Measurements from ENCODE around the gene COL28A1. TPM values are rescaled to one million over a fixed set of nuclear protein-coding genes. Genes with fewer than 3 reads are reported as not detected.

Gene COL28A1
- total RNA-seq, 3 donors from 2014 or later (not counting 1 experiment from before 2014, with no cell fraction given), result 0.28 to 0.84 (median 0.45) TPM

DNA sequence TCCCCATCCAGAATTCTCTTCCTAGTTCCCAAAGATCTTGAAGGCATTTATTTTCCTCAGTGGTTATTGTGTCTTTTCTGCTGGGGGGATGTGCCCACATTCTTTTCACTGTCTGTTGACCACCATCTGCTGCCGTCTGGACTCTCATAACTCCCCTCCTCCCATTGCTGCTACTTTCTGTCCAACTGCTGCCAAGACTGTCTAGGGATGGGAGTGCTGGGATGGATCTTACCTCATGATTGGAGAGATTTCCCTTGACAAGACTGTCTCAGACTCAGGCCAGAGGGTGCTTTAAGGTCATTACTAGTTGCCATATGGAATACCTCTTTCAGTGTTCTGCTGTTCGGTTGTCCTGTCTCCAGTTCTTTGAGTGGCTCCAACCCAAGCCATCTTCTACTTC lies 211.8 kb downstream of the COL28A1 start:
- Mint-ChIP-seq H3K27me3 (ENCODE audit: low read depth in 2 of 2) (peaks cover 11 to 14% of the 10 kb centered on the region in 2 donors), H3K9me3 (no peaks in the 10 kb centered on the region), H3K27ac (no peak overlapping the region), H3K4me3 (no peak overlapping the region), H3K4me1 (no peaks in the 10 kb centered on the region), H3K36me3 (no peaks in the 10 kb centered on the region)
- no peak overlapping the region for H3K27ac ChIP-seq (ENCODE audit: low read length)
- no peak for DNase-seq
- TF ChIP-seq, protein P1, sequence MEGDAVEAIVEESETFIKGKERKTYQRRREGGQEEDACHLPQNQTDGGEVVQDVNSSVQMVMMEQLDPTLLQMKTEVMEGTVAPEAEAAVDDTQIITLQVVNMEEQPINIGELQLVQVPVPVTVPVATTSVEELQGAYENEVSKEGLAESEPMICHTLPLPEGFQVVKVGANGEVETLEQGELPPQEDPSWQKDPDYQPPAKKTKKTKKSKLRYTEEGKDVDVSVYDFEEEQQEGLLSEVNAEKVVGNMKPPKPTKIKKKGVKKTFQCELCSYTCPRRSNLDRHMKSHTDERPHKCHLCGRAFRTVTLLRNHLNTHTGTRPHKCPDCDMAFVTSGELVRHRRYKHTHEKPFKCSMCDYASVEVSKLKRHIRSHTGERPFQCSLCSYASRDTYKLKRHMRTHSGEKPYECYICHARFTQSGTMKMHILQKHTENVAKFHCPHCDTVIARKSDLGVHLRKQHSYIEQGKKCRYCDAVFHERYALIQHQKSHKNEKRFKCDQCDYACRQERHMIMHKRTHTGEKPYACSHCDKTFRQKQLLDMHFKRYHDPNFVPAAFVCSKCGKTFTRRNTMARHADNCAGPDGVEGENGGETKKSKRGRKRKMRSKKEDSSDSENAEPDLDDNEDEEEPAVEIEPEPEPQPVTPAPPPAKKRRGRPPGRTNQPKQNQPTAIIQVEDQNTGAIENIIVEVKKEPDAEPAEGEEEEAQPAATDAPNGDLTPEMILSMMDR (IDR thresholded peaks at IDR 0.05), result no peak
- no peaks in the 10 kb centered on the region for H3K27me3 ChIP-seq (ENCODE audit: control insufficient read depth, insufficient read depth, low read length)
- no peaks in the 10 kb centered on the region for H3K9me3 ChIP-seq (ENCODE audit: control insufficient read depth, insufficient read depth, low read length)
- WGBS (ENCODE audit: insufficient coverage), result 96% methylated on average over 1 of the region's 2 CpGs
- H3K36me3 ChIP-seq (ENCODE audit: control insufficient read depth, insufficient read depth, low read length), result no peaks in the 10 kb centered on the region
- intact Hi-C loops (cut with micrococcal nuclease), result no loop called here
- no peaks in the 10 kb centered on the region for H3K4me1 ChIP-seq (ENCODE audit: control insufficient read depth, insufficient read depth, low read length)
- ATAC-seq, result no peak
- no peak overlapping the region for H3K4me3 ChIP-seq (ENCODE audit: low read length)

DNA sequence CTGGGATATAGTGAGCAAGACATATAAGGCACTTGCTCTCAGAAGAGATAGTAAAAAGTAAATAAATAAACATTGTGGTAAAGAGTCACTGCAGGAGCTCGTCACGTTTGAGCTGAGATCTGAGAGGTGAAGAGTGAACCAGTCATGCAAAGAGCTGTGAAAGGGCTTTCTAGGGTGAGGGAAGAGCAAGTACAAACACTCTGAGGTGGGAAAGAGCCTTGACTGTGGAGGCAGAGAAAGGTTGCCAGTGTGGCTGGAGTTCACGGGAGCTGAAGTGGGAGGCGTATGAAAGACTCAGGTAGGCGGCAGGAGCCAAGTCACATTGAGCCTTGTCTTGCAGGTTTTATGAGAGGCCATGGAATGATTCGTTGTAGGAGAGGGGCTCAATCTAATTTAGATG lies 212.3 kb downstream of the COL28A1 start:
- DNase-seq (no peak), ATAC-seq (no peak)
- TF ChIP-seq, protein P1 (IDR thresholded peaks at IDR 0.05), result no peak
- Mint-ChIP-seq H3K27ac (no peak overlapping the region), H3K27me3 (ENCODE audit: low read depth in 2 of 2) (peaks cover 9 to 14% of the 10 kb centered on the region in 2 donors), H3K4me3 (no peak overlapping the region), H3K4me1 (no peaks in the 10 kb centered on the region), H3K9me3 (no peaks in the 10 kb centered on the region), H3K36me3 (no peaks in the 10 kb centered on the region)
- H3K27ac ChIP-seq (ENCODE audit: low read length), result no peak overlapping the region
- intact Hi-C loops (cut with micrococcal nuclease), result no loop called here
- no peak overlapping the region for H3K4me3 ChIP-seq (ENCODE audit: low read length)
- H3K4me1 ChIP-seq (ENCODE audit: control insufficient read depth, insufficient read depth, low read length), result no peaks in the 10 kb centered on the region
- WGBS (ENCODE audit: insufficient coverage), result 69% methylated on average over 6 of the region's 6 CpGs
- H3K9me3 ChIP-seq (ENCODE audit: control insufficient read depth, insufficient read depth, low read length), result no peaks in the 10 kb centered on the region
- H3K27me3 ChIP-seq (ENCODE audit: control insufficient read depth, insufficient read depth, low read length), result no peaks in the 10 kb centered on the region
- H3K36me3 ChIP-seq (ENCODE audit: control insufficient read depth, insufficient read depth, low read length), result no peaks in the 10 kb centered on the region

DNA sequence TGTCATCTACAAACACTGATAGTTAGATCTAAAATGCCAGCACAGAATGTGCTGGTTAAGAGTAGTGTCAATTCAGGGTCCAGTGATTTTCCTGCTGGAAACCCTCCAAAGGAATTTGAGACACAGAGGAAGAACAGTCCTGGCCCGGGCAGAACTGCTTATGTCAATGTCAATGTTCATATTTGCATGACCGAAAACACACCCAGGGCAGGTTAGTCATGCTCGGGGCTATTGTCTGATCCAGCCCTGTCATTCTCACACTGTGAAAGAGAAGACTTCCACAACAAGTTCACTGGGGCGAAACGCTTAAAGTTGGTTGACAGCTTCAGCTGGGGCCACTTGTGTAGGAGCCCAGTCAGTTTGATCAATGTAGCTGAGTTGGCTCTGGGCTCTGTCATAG lies 214.0 kb downstream of the COL28A1 start:
- no peak overlapping the region for H3K27ac Mint-ChIP-seq

DNA sequence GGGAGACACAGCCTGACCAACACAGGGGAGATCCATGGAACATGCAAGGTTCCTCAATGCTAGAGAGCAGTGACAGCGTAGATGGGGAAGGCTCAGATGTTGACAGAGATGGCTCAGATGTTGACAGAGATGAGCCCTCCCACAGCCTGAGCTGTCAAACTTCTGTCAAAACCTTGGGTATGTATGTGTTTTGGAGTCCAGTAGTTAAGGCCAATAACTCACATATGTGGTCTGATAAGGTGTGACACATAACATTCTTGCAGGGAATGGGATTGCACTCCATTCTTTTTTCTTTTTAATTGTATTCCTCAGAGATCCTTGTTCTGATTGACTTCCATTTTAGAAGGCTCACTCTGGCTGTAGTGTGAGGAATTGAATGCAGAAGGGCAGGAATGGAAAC lies 217.1 kb downstream of the COL28A1 start:
- H3K27ac Mint-ChIP-seq, result no peak overlapping the region
- TF ChIP-seq, protein P1 (IDR thresholded peaks at IDR 0.05), result no peak
- no peak overlapping the region for H3K4me3 ChIP-seq (ENCODE audit: low read length)
- DNase-seq, result no peak
- H3K27me3 ChIP-seq (ENCODE audit: control insufficient read depth, insufficient read depth, low read length), result no peaks in the 10 kb centered on the region
- H3K4me3 Mint-ChIP-seq, result no peak overlapping the region
- ATAC-seq, result no peak
- no peaks in the 10 kb centered on the region for H3K4me1 ChIP-seq (ENCODE audit: control insufficient read depth, insufficient read depth, low read length)
- no peaks in the 10 kb centered on the region for H3K9me3 ChIP-seq (ENCODE audit: control insufficient read depth, insufficient read depth, low read length)
- H3K4me1 Mint-ChIP-seq, result no peaks in the 10 kb centered on the region
- no peaks in the 10 kb centered on the region for H3K9me3 Mint-ChIP-seq
- H3K36me3 Mint-ChIP-seq, result no peaks in the 10 kb centered on the region
- peaks cover 7% of the 10 kb centered on the region in 2 donors for H3K27me3 Mint-ChIP-seq (ENCODE audit: low read depth in 2 of 2)
- no peak overlapping the region for H3K27ac ChIP-seq (ENCODE audit: low read length)
- intact Hi-C loops (cut with micrococcal nuclease), result no loop called here
- 92% methylated on average over 1 of the region's 1 CpG for WGBS (ENCODE audit: insufficient coverage)
- no peaks in the 10 kb centered on the region for H3K36me3 ChIP-seq (ENCODE audit: control insufficient read depth, insufficient read depth, low read length)

More for the DNA sequence above, 214.0 kb downstream of the COL28A1 start:
- Mint-ChIP-seq H3K36me3 (no peaks in the 10 kb centered on the region), H3K4me3 (no peak overlapping the region), H3K27me3 (ENCODE audit: low read depth in 2 of 2) (peaks cover 6 to 7% of the 10 kb centered on the region in 2 donors), H3K4me1 (no peaks in the 10 kb centered on the region), H3K9me3 (no peaks in the 10 kb centered on the region)
- no peaks in the 10 kb centered on the region for H3K4me1 ChIP-seq (ENCODE audit: control insufficient read depth, insufficient read depth, low read length)
- no peaks in the 10 kb centered on the region for H3K36me3 ChIP-seq (ENCODE audit: control insufficient read depth, insufficient read depth, low read length)
- H3K9me3 ChIP-seq (ENCODE audit: control insufficient read depth, insufficient read depth, low read length), result no peaks in the 10 kb centered on the region
- ATAC-seq (no peak), DNase-seq (no peak)
- H3K27me3 ChIP-seq (ENCODE audit: control insufficient read depth, insufficient read depth, low read length), result no peaks in the 10 kb centered on the region
- no peak overlapping the region for H3K4me3 ChIP-seq (ENCODE audit: low read length)
- intact Hi-C loops (cut with micrococcal nuclease), result no loop called here
- 71% methylated on average over 5 of the region's 5 CpGs for WGBS (ENCODE audit: insufficient coverage)
- TF ChIP-seq, protein P1 (IDR thresholded peaks at IDR 0.05), result no peak
- H3K27ac ChIP-seq (ENCODE audit: low read length), result no peak overlapping the region

Data from natural killer cell (primary cell).